ENCODE data around the gene LINC01488. TPM values are rescaled to one million over a fixed set of nuclear protein-coding genes. Genes with fewer than 3 reads are reported as not detected.

Gene LINC01488
- total RNA-seq, 1 experiment from 2014 or later: not detected

DNA sequence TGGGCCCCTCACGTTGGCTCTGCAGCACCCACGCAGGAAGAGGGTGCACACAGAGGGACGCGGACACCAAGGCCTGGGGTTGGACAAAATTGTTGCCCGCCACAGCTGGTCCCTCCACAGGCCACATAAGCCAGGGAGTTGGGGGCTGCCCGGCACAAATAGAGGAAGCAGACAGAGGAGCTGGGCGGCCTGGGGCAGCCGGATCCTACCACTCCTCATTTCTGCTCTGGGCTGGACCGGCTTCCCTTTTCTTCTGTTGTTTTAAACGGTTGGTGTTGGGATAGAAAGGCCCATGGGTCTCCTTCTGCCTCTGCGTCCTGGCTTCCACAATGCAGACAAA, 36.4 kb upstream of the LINC01488 start:
- no peak for DNase-seq (ENCODE audit: low spot score)

DNA sequence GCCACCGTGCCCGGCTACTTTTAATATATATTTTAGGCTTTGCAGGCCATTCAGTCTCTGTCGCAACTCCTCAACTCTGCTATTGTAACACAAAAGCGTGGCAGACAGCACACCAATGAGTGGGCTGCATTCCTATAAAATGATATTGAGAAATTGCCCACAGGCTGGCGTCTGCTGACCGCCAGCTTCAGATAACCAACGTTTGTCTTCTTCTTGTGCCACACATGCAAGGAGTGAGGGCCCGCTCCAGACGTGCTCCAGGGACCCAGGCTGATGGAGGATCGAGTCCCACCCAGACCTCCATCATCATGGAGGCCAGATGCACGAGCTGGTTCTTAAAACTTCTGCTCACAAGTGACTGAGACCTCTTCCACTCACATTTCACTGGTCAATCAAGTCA, 35.4 kb upstream of the LINC01488 start:
- DNase-seq (ENCODE audit: low spot score): no peak

DNA sequence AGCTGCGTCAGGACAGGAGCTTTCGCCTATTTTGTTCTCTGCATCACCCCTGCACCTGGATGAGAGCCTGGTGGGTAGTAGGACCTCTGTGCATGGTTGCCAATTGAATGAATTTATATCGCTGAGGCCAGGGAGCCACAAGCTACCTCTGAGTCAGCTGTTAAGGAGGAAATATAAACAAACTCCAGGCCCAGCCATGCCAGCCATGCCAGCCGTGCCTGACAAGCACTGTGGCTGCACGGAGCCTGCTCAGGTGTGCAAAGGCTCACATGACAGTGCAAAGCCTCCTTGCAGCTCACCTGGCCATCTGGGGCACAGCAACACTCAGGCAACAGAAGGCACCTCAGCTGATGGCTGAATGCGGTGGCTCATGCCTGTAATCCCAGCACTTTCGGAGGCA, 33.7 kb upstream of the LINC01488 start:
- DNase-seq (ENCODE audit: low spot score): peak; percentile 63

DNA sequence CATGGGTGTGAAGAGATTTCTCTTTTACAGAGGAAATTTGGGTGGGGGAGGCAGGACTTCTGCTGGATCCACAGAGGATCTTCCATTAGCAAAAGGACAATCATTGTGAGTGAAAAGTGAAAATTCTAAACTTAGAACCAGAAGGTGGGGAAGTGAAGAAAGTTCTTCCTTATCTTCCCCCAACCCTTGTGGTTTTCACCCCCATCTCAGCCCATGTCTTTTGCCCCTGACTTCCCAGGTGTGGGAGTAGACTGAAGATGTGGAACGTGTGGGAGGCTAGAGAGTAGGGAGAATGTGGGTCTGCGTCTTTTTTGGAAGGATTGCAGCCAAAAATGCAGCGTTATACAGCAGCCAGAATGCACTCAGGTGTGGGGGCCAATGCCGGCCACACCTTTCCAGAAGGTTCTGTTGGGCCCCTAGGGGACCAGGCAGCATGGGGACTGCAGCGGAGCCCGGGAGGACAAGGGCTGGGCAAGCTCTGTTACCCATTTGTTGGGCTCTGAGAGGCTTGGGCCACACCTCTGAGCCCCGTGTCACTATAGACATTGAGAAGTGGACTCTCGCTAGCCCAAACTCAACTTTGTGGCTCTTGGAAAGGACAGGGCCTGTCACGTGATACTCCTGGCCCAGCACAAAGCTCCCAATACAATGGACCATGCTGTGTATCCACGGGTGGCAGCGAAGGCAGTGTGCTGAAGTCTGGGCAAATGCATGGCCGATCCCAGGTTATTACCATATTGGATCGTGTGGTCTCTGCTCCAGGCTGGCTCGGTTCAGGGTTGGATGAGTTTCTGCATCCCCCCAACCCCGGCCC, 32.8 kb upstream of the LINC01488 start:
- DNase-seq (ENCODE audit: low spot score): no peak

DNA sequence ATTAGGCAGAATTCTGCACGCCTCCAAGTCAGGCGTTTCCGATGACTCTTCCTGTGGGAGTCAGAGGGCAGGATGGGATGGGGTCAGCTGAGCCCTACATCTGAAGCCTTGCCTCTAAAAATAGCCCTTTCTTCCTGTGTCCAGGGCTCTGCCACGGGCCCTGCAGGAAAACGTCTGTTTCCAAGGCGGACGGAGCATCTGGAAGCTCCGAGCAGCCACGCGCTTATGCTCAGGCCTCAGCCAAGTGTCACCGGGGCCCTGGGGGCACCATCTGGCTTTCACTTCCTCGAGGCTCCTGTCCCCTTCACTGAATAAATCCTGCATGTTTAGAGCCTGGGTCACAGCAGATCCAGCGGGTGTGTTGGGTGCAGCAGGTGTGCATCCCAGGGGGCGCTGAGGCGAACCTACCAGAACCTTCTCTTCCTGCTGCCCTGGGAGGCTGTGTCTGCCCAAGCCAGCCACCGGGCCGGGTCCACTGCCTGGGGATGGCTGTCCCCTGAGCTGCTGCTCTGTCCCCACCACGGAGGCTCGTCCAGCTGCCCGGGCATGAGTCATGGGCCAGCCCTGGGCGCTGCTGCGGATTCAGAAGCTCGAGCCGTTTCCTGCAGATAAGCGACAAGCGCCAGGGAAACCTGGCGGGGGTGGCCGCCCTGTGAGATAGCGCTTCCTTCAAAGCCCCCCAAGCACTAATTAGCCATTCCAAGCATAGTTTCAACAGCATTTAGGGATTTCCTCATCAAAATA, 32.0 kb upstream of the LINC01488 start:
- peak; percentile 53 for DNase-seq (ENCODE audit: low spot score)

DNA sequence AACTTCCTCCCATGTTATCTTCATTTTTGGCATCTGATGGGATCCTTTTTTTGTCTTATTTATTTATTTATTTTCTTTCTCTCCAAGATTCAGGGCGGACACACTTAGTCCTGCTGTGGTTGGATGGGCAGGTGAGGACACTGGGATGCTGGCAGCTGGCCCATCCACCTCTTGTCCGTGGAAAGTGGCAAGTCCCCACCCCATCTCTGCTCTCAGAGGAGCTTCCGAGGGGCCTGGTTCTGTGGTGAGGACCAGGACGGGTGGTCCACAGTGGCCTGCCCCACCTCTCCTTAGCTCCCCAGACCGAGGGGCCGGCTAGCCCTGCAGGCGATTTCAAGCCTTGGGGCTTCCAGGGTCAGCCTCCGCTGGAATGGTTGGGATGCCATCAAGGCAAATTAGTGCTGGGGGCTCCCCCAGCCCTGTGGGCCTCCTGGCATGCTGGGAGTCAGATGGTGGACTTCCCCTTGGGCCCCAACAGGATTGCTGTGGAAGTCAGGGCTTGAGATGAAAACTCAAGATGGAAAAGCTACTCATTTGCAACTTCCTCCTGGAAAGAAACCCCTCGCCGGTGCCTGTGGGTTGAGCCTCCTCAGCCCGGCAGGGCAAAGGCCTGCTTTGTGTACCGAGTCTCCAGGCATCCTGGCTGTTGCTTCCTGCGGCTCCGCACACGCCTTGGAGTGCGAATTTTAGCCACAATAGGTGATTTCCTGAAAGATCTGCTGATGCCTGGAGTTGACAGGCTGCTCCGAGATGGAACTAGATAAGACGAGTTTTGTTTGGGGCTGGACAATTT, 31.2 kb upstream of the LINC01488 start:
- no peak for DNase-seq (ENCODE audit: low spot score)

DNA sequence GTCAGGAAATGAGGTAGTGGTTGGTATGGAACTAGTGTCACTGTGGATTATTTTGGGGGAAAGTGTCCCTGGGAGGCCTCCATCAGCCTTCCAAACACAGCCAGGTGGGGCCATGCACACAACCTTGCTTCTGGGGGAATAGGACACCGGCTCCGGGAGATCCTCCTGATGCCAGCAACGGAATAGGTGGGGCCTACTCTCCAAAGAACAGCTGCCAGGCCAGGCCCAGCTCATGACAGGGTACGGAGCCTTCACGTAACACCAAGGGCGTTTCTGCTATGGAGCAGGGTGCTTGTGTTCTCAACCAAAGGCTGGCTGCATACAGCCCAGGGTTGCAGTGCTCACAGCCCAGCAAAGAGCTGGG, 30.6 kb upstream of the LINC01488 start:
- no peak for DNase-seq (ENCODE audit: low spot score)

DNA sequence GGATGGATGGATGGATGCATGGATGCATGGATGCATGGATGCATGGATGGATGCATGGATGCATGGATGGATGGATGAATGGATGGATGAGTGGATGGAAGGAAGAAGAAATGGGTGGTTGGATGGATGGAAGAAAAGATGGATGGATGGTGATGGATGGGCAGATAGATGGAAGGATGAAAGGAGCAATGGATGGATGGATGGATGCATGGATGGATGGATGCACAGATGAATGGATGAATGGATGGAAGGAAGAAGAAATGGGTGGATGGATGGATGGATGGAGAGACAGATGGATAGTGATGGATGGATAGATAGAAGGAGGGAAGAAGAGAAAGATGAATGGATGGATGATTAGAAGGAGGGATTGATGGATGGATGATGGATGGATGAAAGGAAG, 30.2 kb upstream of the LINC01488 start:
- DNase-seq (ENCODE audit: low spot score): no peak

DNA sequence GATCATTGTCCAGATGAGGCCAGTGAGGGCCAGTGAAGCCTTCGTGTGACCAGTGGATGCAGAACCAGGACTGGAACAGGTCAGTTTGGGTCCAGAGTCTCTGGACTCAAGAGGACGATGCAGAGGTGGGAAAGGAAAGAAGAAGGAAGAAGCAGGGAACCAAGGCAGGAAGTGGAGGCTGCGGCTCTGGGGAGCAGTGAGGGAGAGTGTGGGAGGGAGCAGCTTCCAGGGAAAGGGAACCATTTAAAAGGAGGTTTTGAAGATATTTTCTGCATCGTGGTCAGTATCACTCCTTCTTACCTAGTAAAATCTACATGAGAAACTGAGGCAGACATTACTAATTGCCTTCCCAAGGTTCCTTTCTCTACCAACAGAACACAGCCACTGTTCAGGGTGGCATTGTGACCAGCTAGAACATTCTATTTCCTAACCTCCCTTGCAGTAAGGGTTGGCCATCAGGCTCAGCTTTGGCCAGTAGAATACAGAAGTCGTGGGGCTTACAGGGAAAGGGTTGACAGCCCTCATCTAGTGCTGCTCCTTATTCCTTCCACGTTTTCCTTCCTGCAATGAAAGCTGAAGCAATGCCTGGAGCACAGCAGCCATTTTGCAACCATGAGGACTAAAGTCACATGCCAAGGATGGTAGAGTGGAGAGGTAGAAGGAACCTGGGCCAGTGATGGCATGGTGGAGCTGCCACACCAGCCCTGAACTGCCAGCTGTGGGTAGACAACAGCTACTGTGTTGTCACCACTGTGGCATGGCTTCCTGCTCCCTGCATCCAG, 29.1 kb upstream of the LINC01488 start:
- no peak for DNase-seq (ENCODE audit: low spot score)

DNA sequence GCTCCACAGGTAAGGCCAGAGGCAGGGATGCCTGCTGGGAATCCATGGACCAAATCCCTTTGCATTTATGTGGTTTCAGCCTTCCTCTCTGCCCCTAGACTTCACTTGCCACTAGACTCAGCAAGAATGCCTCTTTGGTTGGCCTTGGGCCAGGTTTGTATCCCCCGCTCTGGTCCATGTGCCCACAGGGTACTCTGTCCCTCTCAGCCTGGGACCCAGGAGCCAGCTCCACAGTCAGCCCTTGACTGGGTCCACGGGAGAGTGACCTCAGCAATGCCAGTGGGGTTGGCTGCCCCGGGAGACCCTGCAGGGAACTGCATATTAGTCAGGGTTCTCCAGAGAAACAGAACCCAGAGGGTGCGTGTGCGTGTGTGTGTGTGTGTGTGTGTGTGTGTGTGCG, 28.3 kb upstream of the LINC01488 start:
- no peak for DNase-seq (ENCODE audit: low spot score)

DNA sequence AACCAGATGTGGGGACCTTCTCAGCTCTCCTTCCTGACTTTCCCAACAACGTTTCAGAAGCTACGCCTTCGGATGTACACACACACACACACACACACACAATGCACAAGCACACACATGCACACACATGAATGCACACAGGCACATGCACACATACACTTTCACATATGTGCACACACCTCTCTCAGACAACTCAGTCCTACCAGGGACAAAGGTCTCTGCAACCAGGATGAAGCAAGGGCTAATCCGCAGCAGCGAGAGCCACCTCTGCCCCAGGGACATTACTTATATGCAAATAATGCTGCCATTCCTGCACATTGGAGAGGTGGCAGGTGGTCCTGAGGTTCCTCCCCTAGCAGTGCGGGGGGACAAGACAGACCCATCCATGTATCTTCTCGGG, 27.4 kb upstream of the LINC01488 start:
- no peak for DNase-seq (ENCODE audit: low spot score)

DNA sequence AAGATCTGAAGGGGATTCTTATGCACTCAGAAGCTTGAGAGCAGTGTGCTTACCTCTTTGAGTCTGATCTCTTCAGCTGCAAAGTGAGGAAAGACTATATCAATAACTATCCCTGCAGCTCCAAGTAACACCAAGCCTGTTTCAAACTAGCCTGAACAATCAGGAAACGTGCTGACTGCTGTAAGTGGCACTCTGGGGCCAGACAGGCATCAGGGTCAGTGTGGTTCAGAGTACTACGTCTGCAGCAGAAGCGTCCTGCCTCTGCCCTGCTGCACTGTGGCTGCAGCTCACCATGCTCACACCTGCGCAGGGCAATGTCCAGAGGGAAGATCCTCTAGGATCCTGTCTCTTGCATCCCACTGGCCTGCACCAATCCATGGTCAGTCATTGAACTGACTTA, 25.5 kb upstream of the LINC01488 start:
- no peak for DNase-seq (ENCODE audit: low spot score)

DNA sequence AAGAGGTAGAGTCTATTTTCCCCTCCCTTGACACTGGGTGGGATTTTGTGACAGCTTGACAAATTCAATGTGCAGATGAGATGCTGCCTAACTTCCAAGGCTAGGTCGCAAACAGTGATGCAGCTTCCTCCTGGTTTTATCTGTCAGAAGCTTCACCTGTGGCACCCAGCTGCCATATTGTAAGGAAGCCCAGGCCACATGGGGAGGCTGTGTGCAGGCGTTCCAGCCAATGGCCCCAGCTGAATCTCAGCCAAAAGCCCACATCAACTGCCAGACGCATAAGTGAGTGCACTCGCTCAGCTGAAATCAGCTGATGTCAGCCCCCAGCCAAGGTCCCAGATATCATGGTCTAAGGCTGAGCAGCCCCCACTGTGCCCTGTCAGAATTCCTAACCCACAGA, 24.8 kb upstream of the LINC01488 start:
- no peak for DNase-seq (ENCODE audit: low spot score)

DNA sequence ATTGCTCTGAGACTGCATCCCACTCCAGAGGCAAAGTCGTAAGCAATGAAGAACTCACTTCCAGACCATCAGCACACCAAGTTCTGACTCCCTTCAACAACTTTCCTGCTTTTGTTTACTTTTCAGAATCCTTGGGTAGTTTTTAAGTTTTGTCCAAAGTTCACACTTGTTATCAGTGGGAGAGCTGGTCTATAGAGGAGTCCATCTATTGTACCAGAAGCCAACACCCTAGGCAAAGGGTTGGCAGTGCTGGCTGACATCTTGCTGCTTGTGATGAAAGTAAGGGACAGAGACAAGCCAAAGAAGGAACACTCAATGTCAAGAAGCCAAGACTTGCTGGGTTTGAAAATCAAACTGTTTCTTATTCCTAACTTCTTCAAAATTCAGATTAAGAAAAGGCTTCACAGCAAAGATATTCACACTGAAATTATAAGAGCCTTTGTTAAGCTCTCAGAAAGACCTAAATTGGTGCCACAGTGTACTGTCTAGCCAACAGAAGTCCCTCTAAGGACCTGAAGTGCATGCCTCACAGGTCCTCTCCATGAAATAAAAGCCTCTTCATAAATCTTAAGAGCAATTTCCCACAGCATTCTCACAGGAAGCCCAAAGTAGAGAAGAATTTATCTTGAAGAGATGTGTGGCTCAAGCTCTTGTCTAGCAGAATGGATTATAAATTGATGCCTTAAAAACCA, 21.5 kb upstream of the LINC01488 start:
- DNase-seq (ENCODE audit: low spot score): no peak

DNA sequence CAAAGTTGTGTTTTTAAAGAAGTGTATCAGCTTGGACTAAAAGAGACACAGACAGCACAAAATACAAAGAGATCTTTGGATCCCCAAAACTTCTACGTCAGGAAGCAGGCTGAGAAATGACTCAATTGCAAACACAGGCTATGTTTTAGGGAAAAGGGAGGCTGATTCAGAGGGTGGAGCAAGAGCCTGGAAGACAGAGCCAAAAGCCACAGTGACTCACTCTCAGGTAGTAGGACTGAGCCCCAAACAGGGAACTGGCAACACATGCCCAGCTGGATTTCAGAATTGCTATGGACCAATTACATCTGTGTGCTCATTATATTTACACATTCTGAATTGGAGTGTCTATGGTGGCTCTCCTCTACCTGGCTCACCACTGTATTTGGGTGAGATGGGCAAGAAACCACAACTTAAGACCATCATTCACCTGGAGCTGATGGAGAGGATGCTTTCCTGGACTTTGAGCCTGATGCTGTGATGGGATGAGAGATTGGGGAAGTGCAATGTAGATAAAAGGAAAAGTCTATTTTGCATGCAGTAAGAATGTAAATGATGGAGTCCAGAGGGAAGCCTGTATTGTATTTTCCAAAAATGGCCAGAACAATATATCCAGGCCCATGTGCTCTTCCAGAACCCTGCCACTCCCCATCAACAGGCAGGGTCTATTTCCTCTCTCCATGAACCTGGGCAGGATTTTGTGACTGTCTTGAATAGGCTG, 20.8 kb upstream of the LINC01488 start:
- DNase-seq (ENCODE audit: low spot score): no peak

DNA sequence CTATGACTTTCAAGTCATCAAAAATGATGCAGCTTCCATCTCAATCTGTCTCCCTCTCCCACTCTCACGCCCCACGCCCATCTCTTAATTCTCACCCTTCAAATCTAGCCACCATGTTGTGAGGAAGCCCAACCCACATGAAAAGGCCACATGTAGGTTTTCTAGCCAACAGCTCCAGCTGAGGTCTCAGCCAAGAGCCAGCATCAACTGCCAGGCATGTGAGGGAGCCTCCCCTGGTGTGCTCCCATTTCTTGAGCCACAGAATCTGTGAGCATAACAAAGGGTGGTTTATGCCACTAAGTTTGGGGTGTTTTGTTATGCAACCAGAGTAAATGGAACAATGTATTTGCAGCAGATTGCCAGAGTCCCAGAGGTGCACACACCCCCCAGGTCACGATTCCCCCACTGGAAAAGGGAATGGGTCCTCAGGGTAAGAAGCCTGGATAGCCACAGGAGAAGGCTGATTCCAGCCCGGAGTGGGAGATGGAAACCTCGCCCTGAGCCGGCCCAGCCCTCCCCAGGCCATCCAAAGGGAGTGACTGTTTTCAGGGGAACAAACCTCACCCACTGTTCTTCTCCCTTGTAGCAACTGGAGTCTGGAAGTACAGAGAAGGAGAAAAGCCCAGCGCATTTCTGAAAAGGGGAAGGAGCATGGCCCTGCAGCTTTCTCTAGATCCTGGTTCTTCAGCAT, 20.0 kb upstream of the LINC01488 start:
- DNase-seq (ENCODE audit: low spot score): no peak

DNA sequence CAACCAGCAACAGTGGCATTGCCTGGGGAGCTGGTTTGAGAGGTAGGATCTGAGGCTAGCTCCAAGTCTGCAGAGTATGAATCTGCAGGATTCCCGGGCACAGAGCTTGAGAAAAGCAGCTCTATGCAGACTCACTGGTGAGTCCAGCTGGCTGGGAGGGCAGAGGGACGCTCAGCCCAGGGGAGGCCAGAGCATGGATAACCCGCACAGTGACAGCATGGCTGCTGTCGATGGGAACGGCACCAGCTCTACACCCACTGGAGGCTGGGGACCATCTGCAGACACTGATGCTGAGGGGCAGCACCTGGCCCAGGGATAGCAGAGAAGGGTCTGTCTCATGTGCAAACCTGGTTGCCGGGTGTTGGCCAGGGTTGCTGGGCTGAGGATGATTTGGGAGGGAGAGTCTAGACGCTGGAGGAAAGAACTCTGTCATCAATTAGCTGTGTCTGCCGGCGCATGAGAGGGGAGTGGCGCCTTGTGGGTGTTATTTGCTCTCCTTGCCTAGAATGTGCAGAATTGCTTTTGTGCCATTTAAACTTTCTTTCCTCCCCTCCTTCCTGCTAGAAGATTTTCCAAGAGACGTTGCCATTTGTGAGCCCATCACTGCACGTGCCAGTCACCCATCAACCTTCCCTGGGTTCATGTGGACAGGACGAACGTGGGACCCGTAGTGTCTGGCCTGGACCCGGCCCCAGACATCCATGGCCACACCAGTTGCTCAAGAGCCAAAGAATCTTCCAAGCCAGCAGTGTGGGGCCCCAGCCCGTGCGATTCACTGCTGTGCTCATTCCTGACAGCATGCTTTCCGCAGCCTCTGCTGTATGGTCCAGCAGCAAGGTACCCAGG, 19.1 kb upstream of the LINC01488 start:
- no peak for DNase-seq (ENCODE audit: low spot score)

DNA sequence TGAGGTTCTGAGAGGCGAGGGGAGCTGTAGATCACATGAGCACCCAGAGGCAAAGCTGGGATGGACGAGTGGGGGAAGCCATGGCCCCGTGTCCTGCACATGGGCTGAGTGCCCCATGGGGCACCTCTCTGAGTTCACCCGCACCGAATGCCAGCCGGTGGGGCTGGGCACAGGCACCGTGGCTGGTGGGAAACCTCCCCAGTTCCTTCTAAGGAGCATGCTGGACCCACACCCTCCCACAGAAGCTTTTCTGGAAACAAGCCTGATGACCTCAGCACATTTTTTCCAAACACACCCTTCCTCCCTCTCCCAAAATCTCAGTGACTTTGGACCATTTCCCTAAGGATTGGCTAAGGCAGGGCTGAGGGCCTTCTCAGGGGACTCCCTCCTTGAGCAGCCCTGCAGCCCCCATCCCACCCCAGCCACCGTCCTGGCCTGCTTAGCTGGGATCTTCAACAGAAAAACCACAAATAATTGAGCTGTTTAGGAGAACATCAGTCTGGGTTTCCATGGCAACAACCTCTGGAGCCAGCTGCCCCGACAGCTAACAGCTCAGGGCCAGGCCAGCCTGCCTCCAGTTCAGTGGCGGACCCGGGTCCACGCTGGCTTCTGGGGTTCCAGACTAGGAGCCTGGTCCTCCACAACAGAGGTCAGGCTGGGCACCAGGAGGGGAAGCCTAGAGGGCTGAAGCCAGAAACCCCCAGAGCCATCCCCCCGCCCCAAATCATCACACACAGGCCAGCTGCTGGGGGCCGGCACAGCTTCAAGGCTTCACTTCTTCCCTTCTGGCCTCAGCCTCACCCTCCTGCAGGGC, 18.1 kb upstream of the LINC01488 start:
- DNase-seq (ENCODE audit: low spot score): no peak
